K562 (cell line): ENCODE measurements around the gene LY6G5B. TPM values are rescaled to one million over a fixed set of nuclear protein-coding genes. Genes with fewer than 3 reads are reported as not detected.

Experiments
- E2F8 ChIP-seq: fragments of 450-650 bp; IDR thresholded peaks from 2 replicates; pipeline ENCODE4 v1.7.1; 2018; ENCODE audit warnings: mild to moderate bottlenecking, low read depth; ENCODE audit not compliant: partially characterized antibody
- HDAC1 ChIP-seq, 2 experiments: fragments of 450-650 bp; IDR thresholded peaks; 2 replicates each; pipeline ENCODE4 v1.6.1; 2016 to 2017; ENCODE audit warnings: inconsistent platforms in 1 of 2, mild to moderate bottlenecking in 1 of 2, moderate library complexity in 1 of 2
- JUN ChIP-seq, 2 experiments: sonication (generic) in 1 of 2; formaldehyde crosslinking in 1 of 2; IDR thresholded peaks; 2 replicates each; pipeline versions ENCODE4 v1.6.1 to v1.8.0; 2012 to 2022; ENCODE audit warnings: borderline replicate concordance in 2 of 2, mild to moderate bottlenecking in 2 of 2, improper control_type of control experiment in 1 of 2, low read depth in 1 of 2, low read length in 1 of 2, missing genetic modification reagents in 1 of 2
- KLF10 ChIP-seq: fragments of 250-450 bp; sonication (Bioruptor Pico); IDR thresholded peaks from 2 replicates; pipeline ENCODE4 v1.6.1; 2021; ENCODE audit warnings: matching md5 sums
- MAZ ChIP-seq, 2 experiments: fragments of 450-650 bp in 1 of 2; sonication (generic) in 1 of 2; formaldehyde crosslinking; IDR thresholded peaks in 1 of 2; conservative IDR thresholded peaks in 1 of 2; 2 replicates each; pipeline versions ENCODE4 v1.4.0 to v1.5.0; 2020; ENCODE audit warnings: mild to moderate bottlenecking in 1 of 2, missing genetic modification reagents in 1 of 2
- MTA3 ChIP-seq: fragments of 450-650 bp; formaldehyde crosslinking; IDR thresholded peaks from 2 replicates; pipeline ENCODE4 v1.6.1; 2017; ENCODE audit warnings: mild to moderate bottlenecking, borderline replicate concordance
- NR3C1 ChIP-seq: sonication (generic); formaldehyde crosslinking; IDR thresholded peaks from 2 replicates; pipeline ENCODE4 v1.8.1; 2022; ENCODE audit warnings: missing genetic modification reagents
- PRMT5 ChIP-seq: sonication (generic); formaldehyde crosslinking; IDR thresholded peaks from 2 replicates; pipeline ENCODE4 v1.5.0; 2020; ENCODE audit warnings: missing genetic modification reagents
- RFX1 ChIP-seq: fragments of 450-650 bp; IDR thresholded peaks from 2 replicates; pipeline ENCODE4 v1.6.1; 2016; ENCODE audit warnings: mild to moderate bottlenecking, moderate library complexity
- RFX5 ChIP-seq: IDR thresholded peaks from 2 replicates; pipeline ENCODE4 v1.6.1; 2011; ENCODE audit warnings: low read depth, mild to moderate bottlenecking, improper control_type of control experiment, low read length
- SUPT5H ChIP-seq: fragments of 450-650 bp; IDR thresholded peaks from 2 replicates; pipeline ENCODE4 v1.6.1; 2016
- TOE1 ChIP-seq, 2 experiments: fragments of 450-650 bp in 1 of 2; sonication (generic) in 1 of 2; formaldehyde crosslinking in 1 of 2; IDR thresholded peaks; 2 replicates each; pipeline versions ENCODE4 v1.7.1 to v1.8.0; 2016 to 2022; ENCODE audit warnings: borderline replicate concordance in 2 of 2, mild to moderate bottlenecking in 2 of 2, antibody characterized with exemption in 1 of 2, inconsistent platforms in 1 of 2, low read depth in 1 of 2, missing genetic modification reagents in 1 of 2, moderate library complexity in 1 of 2
- ZC3H4 ChIP-seq: sonication (generic); formaldehyde crosslinking; IDR thresholded peaks from 2 replicates; pipeline ENCODE4 v1.9.0; 2021; ENCODE audit warnings: missing genetic modification reagents, borderline replicate concordance
- ZFP36 ChIP-seq: fragments of 150-350 bp; IDR thresholded peaks from 2 replicates; pipeline ENCODE4 v1.6.1; 2018; ENCODE audit warnings: low read length, low read depth; ENCODE audit not compliant: partially characterized antibody
- ZNF24 ChIP-seq: fragments of 450-650 bp; IDR thresholded peaks from 2 replicates; pipeline ENCODE4 v1.6.1; 2016
- ZNF551 ChIP-seq: fragments of 250-450 bp; sonication (Bioruptor Pico); IDR thresholded peaks from 2 replicates; pipeline ENCODE4 v1.5.0; 2021; ENCODE audit warnings: mild to moderate bottlenecking, moderate library complexity
- ZNF668 ChIP-seq: fragments of 250-450 bp; sonication (Bioruptor Pico); IDR thresholded peaks from 2 replicates; pipeline ENCODE4 v1.8.0; 2022; ENCODE audit warnings: mild to moderate bottlenecking, inconsistent platforms
- ZNF764 ChIP-seq: fragments of 250-450 bp; sonication (Bioruptor Pico); IDR thresholded peaks from 2 replicates; pipeline ENCODE4 v1.4.0; 2020; ENCODE audit warnings: low read depth, mild to moderate bottlenecking, moderate library complexity
- ZNF766 ChIP-seq: fragments of 200-800 bp; sonication (Bioruptor generic); conservative IDR thresholded peaks from 2 replicates; pipeline ENCODE4 v1.6.1; 2016; ENCODE audit warnings: missing genetic modification characterization, missing compliant biosample characterization
- ZNF77 ChIP-seq: fragments of 250-450 bp; sonication (Bioruptor Pico); IDR thresholded peaks from 2 replicates; pipeline ENCODE4 v1.5.0; 2020
- polyA plus RNA-seq, 8 experiments: library from polyadenylated mRNA; depleted of rRNA in 4 of 8; stranded (reverse) in 5 of 8; unstranded in 3 of 8; fragments of >200 nt; fragmentation: Nextera tagmentation in 2 of 8; fragmentation: Illumina TruSeq in 1 of 8; extraction: Ambion mirVana in 2 of 8; extraction: Trizol in 1 of 8; gene quantifications; 2 replicates each; pipeline versions ENCODE4 v1.2.1 to v1.2.3, GENCODE V29; 2011 to 2014; ENCODE audit warnings: inconsistent platforms in 1 of 8, missing spikeins in 1 of 8
- total RNA-seq, 7 experiments: library from RNA; depleted of rRNA in 6 of 7; stranded (reverse); fragments of >200 nt in 6 of 7; fragmentation: Illumina TruSeq in 2 of 7; extraction: Trizol in 2 of 7; gene quantifications; 2 replicates each; pipeline versions ENCODE4 v1.2.1 to v1.2.3, GENCODE V29; 2011 to 2021; ENCODE audit warnings: low replicate concordance in 1 of 7
- TF ChIP-seq, protein P1 (sequence below): sonication (generic); formaldehyde crosslinking; IDR thresholded peaks from 2 replicates; pipeline ENCODE4 v1.8.1; 2022; ENCODE audit warnings: missing genetic modification reagents
- TF ChIP-seq, protein P2 (sequence below): sonication (generic); formaldehyde crosslinking; IDR thresholded peaks from 2 replicates; pipeline ENCODE4 v1.8.1; 2023; ENCODE audit warnings: mild to moderate bottlenecking, missing genetic modification reagents

Gene LY6G5B
- total and polyA plus RNA-seq, 9 of the 15 experiments (the other 6 are each of a cell fraction or from before 2014, with no cell fraction given): 6.0 to 27.0 (median 7.5) TPM

- TF ChIP-seq E2F8 (peak; percentile 14), ZNF24 (peak; percentile 78), PRMT5 (CRISPR knock-in tag) (no peak), MTA3 (no peak), JUN (IDR thresholded peaks at IDR 0.05; ENCODE audit: borderline replicate concordance, low read depth, low read length) (no peak), JUN (CRISPR knock-in tag; IDR thresholded peaks at IDR 0.05; ENCODE audit: borderline replicate concordance) (no peak), TOE1 (IDR thresholded peaks at IDR 0.05; ENCODE audit: borderline replicate concordance) (no peak), TOE1 (CRISPR knock-in tag; IDR thresholded peaks at IDR 0.05; ENCODE audit: borderline replicate concordance, low read depth) (no peak), ZNF551 (CRISPR knock-in tag) (no peak), SUPT5H (peak; percentile 54), ZFP36 (no peak), NR3C1 (no peak), RFX1 (no peak), MAZ (CRISPR knock-in tag; conservative IDR thresholded peaks at IDR 0.05 in 1 of 2, IDR thresholded peaks at IDR 0.05 in 1 of 2) (no peak), ZNF764 (CRISPR knock-in tag) (no peak), ZC3H4 (CRISPR knock-in tag) (no peak), RFX5 (no peak), ZNF668 (CRISPR knock-in tag) (no peak), ZNF77 (no peak), HDAC1 (IDR thresholded peaks at IDR 0.05) (no peak), ZNF766 (CRISPR knock-in tag) (no peak), KLF10 (CRISPR knock-in tag) (no peak)
- TF ChIP-seq, protein P1, sequence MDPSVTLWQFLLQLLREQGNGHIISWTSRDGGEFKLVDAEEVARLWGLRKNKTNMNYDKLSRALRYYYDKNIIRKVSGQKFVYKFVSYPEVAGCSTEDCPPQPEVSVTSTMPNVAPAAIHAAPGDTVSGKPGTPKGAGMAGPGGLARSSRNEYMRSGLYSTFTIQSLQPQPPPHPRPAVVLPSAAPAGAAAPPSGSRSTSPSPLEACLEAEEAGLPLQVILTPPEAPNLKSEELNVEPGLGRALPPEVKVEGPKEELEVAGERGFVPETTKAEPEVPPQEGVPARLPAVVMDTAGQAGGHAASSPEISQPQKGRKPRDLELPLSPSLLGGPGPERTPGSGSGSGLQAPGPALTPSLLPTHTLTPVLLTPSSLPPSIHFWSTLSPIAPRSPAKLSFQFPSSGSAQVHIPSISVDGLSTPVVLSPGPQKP (CRISPR knock-in tag): no peak
- TF ChIP-seq, protein P2, sequence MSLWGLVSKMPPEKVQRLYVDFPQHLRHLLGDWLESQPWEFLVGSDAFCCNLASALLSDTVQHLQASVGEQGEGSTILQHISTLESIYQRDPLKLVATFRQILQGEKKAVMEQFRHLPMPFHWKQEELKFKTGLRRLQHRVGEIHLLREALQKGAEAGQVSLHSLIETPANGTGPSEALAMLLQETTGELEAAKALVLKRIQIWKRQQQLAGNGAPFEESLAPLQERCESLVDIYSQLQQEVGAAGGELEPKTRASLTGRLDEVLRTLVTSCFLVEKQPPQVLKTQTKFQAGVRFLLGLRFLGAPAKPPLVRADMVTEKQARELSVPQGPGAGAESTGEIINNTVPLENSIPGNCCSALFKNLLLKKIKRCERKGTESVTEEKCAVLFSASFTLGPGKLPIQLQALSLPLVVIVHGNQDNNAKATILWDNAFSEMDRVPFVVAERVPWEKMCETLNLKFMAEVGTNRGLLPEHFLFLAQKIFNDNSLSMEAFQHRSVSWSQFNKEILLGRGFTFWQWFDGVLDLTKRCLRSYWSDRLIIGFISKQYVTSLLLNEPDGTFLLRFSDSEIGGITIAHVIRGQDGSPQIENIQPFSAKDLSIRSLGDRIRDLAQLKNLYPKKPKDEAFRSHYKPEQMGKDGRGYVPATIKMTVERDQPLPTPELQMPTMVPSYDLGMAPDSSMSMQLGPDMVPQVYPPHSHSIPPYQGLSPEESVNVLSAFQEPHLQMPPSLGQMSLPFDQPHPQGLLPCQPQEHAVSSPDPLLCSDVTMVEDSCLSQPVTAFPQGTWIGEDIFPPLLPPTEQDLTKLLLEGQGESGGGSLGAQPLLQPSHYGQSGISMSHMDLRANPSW: no peak
These were observed 39.4 kb upstream of the LY6G5B start (continued) for GRCh38 chr6:31630177-31630934.
